IMR-90 (cell line): Measurements from ENCODE around the gene CPN1. TPM values are rescaled to one million over a fixed set of nuclear protein-coding genes. Genes with fewer than 3 reads are reported as not detected.

Experiments
- ATAC-seq: fragments of 200-7000 bp; cut with Tn5 transposase; 2 replicates; pipeline ENCODE4 v1.9.1; 2020; ENCODE audit warnings: low read depth, mild to moderate bottlenecking, moderate library complexity
- BruUV-seq: library from RNA; stranded (reverse); fragments of 400-500 nt; replicated peaks from 2 replicates; lab custom pipeline; 2021; lab: Mats Ljungman, UMichigan
- CTCF ChIA-PET: fragments of 300-600 bp; formaldehyde crosslinking; extraction: SDS; loops from one replicate; lab custom pipeline; 2021; ENCODE audit warnings: antibody characterized with exemption; lab: Yijun Ruan, JAX
- POLR2A ChIA-PET: fragments of 300-600 bp; sonication (Branson Sonifier 250); formaldehyde crosslinking; loops from one replicate; lab custom pipeline; 2022; ENCODE audit warnings: antibody characterized with exemption; ENCODE audit not compliant: unreplicated experiment; lab: Charles Lee
- DNase-seq: peaks from one replicate; pipeline ENCODE4 v3.0.0; 2013
- H2AFZ ChIP-seq: replicated peaks from 2 replicates; pipeline ENCODE3; 2013; ENCODE audit warnings: low read length, mild to moderate bottlenecking; ENCODE audit not compliant: poor library complexity
- H2AK5ac ChIP-seq: 2 replicates; pipeline ENCODE4 v1.6.1; 2013; ENCODE audit warnings: low read depth, low read length, inconsistent platforms
- H2AK9ac ChIP-seq: replicated peaks from 2 replicates; pipeline ENCODE3; 2013; ENCODE audit warnings: mild to moderate bottlenecking, low read depth, low read length, moderate library complexity; ENCODE audit not compliant: poor library complexity
- H2BK120ac ChIP-seq: 2 replicates; pipeline ENCODE4 v1.6.1; 2013; ENCODE audit warnings: low read depth, low read length, inconsistent platforms
- H2BK15ac ChIP-seq: 3 replicates; pipeline ENCODE4 v1.6.1; 2013; ENCODE audit warnings: low read depth, low read length, inconsistent platforms
- H2BK20ac ChIP-seq: 2 replicates; pipeline ENCODE4 v1.6.1; 2013; ENCODE audit warnings: low read depth, mild to moderate bottlenecking, inconsistent platforms, low read length, moderate library complexity
- H2BK5ac ChIP-seq: 2 replicates; pipeline ENCODE4 v1.6.1; 2013; ENCODE audit warnings: mild to moderate bottlenecking, low read depth, low read length, inconsistent platforms; ENCODE audit not compliant: poor library complexity, severe bottlenecking
- H3K14ac ChIP-seq: replicated peaks from 2 replicates; pipeline ENCODE4 v1.6.1; 2013; ENCODE audit warnings: low read depth, low read length, inconsistent platforms
- H3K18ac ChIP-seq: 2 replicates; pipeline ENCODE4 v1.6.1; 2013; ENCODE audit warnings: low read depth, low read length, control low read depth
- H3K23ac ChIP-seq: 2 replicates; pipeline ENCODE4 v1.6.1; 2013; ENCODE audit warnings: low read depth, low read length, inconsistent platforms
- H3K27ac ChIP-seq: 2 replicates; pipeline ENCODE4 v1.5.1; 2013; ENCODE audit warnings: mild to moderate bottlenecking, control low read depth, low read length; ENCODE audit not compliant: insufficient read depth
- H3K27me3 ChIP-seq: 2 replicates; pipeline ENCODE4 v1.6.1; 2013; ENCODE audit warnings: low read length; ENCODE audit not compliant: control insufficient read depth, insufficient read depth
- H3K36me3 ChIP-seq: 2 replicates; pipeline ENCODE4 v1.6.1; 2013; ENCODE audit warnings: low read length, mixed read lengths; ENCODE audit not compliant: control insufficient read depth, insufficient read depth
- H3K4ac ChIP-seq: 2 replicates; pipeline ENCODE4 v1.6.1; 2013; ENCODE audit warnings: low read depth, low read length, inconsistent platforms
- H3K4me1 ChIP-seq: 2 replicates; pipeline ENCODE4 v1.6.1; 2013; ENCODE audit warnings: low read length, mixed read lengths; ENCODE audit not compliant: control insufficient read depth, insufficient read depth
- H3K4me2 ChIP-seq: 2 replicates; pipeline ENCODE4 v1.6.1; 2013; ENCODE audit warnings: low read depth, mild to moderate bottlenecking, control low read depth, low read length, moderate library complexity
- H3K4me3 ChIP-seq: 2 replicates; pipeline ENCODE4 v1.5.1; 2013; ENCODE audit warnings: low read depth, mild to moderate bottlenecking, control low read depth, low read length, moderate library complexity; ENCODE audit not compliant: insufficient read depth
- H3K56ac ChIP-seq: 2 replicates; pipeline ENCODE4 v1.6.1; 2013; ENCODE audit warnings: low read length, inconsistent platforms; ENCODE audit not compliant: insufficient read depth; ENCODE audit errors: extremely low read depth
- H3K79me1 ChIP-seq, 2 experiments: 2 replicates each; pipeline ENCODE4 v1.6.1; 2013; ENCODE audit warnings: low read length in 2 of 2, inconsistent platforms in 1 of 2, low read depth in 1 of 2
- H3K9ac ChIP-seq: 2 replicates; pipeline ENCODE4 v1.6.1; 2013; ENCODE audit warnings: low read depth, low read length, control low read depth
- H3K9me1 ChIP-seq: 2 replicates; pipeline ENCODE4 v1.6.1; 2013; ENCODE audit warnings: low read length, inconsistent platforms; ENCODE audit not compliant: insufficient read depth
- H3K9me3 ChIP-seq: 2 replicates; pipeline ENCODE4 v1.6.1; 2013; ENCODE audit warnings: low read length; ENCODE audit not compliant: control insufficient read depth, insufficient read depth
- H4K20me1 ChIP-seq: 2 replicates; pipeline ENCODE4 v1.6.1; 2013; ENCODE audit warnings: low read length, inconsistent platforms; ENCODE audit not compliant: insufficient read depth
- H4K5ac ChIP-seq: 2 replicates; pipeline ENCODE4 v1.6.1; 2013; ENCODE audit warnings: mild to moderate bottlenecking, low read depth, low read length, control low read depth
- H4K8ac ChIP-seq, 2 experiments: 2 replicates each; pipeline ENCODE4 v1.6.1; 2013; ENCODE audit warnings: low read depth in 2 of 2, low read length in 2 of 2, control low read depth in 1 of 2, inconsistent platforms in 1 of 2
- H4K91ac ChIP-seq: 2 replicates; pipeline ENCODE4 v1.6.1; 2013; ENCODE audit warnings: low read depth, low read length, inconsistent platforms; ENCODE audit not compliant: insufficient read depth
- MXI1 ChIP-seq: IDR thresholded peaks from 2 replicates; pipeline ENCODE4 v1.6.1; 2012; ENCODE audit warnings: low read depth, mild to moderate bottlenecking, low read length, moderate library complexity, borderline replicate concordance
- WGBS, 2 experiments: methylation state at CpG; one replicate each; pipeline versions ENCODE4 v1.1.5 to v1.1.7; 2013; ENCODE audit warnings: missing lambda C conversion rate in 2 of 2; ENCODE audit not compliant: insufficient read length in 1 of 2; ENCODE audit errors: extremely low coverage in 2 of 2; 5-methylcytosine and 5-hydroxymethylcytosine counted together
- dilution Hi-C: fragments of 300-500 bp; cut with HindIII; formaldehyde crosslinking; loops from one replicate; pipeline ENCODE4 v1.14.3; 2018; ENCODE audit warnings: low sequenced_read_pairs; ENCODE audit not compliant: unreplicated experiment
- in situ Hi-C: fragments of 300-500 bp; cut with MboI; formaldehyde crosslinking; loops from 3 replicates; pipeline ENCODE4 v1.14.3; 2019; ENCODE audit warnings: low sequenced_read_pairs, inconsistent platforms, mixed read lengths
- intact Hi-C: fragments of 100-400 bp; cut with micrococcal nuclease; formaldehyde crosslinking; loops from 2 replicates; pipeline ENCODE4 v1.10.0; 2022
- polyA plus RNA-seq, 3 experiments: library from polyadenylated mRNA; depleted of rRNA; stranded (reverse); fragments of >200 nt; gene quantifications; 2 replicates each; pipeline ENCODE4 v1.2.3, GENCODE V29; 2012; ENCODE audit warnings: low replicate concordance in 1 of 3
- total RNA-seq: library from RNA; depleted of rRNA; stranded (reverse); fragments of >200 nt; gene quantifications from 2 replicates; pipeline ENCODE4 v1.2.3, GENCODE V29; 2012

The CPN1 gene
- total and polyA plus RNA-seq, 2 of the 4 experiments (the other 2 are of a cell fraction): not detected

- Histone ChIP-seq H2BK15ac (no peak overlapping the region), H3K56ac (no peak overlapping the region), H3K9me3 (no peaks in the 10 kb centered on the region), H2BK5ac (no peak overlapping the region), H3K18ac (no peak overlapping the region), H4K8ac (no peak overlapping the region), H3K4me2 (no peak overlapping the region), H3K27me3 (peaks cover 10% of the 10 kb centered on the region), H2AK9ac (no peak overlapping the region), H3K27ac (no peak overlapping the region), H2AFZ (no peak overlapping the region), H3K4me1 (no peaks in the 10 kb centered on the region), H3K14ac (no peak overlapping the region), H2AK5ac (no peak overlapping the region), H3K23ac (no peak overlapping the region), H3K9me1 (no peaks in the 10 kb centered on the region), H4K20me1 (no peaks in the 10 kb centered on the region), H2BK120ac (no peak overlapping the region), H2BK20ac (no peak overlapping the region), H4K5ac (no peak overlapping the region), H4K91ac (no peak overlapping the region), H3K79me1 (no peaks in the 10 kb centered on the region), H3K4ac (no peak overlapping the region), H3K9ac (no peak overlapping the region), H3K4me3 (no peak overlapping the region), H3K36me3 (no peaks in the 10 kb centered on the region)
- POLR2A ChIA-PET: interaction anchor here (0.6 kb wide), 1 partner anchor 551 kb away, joined by 4 read pairs; no protein-coding TSS in a partner anchor
- WGBS, 2 experiments: no CpG with 5 or more reads among the region's 9 CpGs
- DNase-seq (no peak), ATAC-seq (no peak)
- in situ Hi-C loops (no loop called here), intact Hi-C loops (no loop called here), dilution Hi-C loops (no loop called here)
- CTCF ChIA-PET: interaction anchor here (1.6 kb wide), 1 partner anchor 11 kb away, joined by 11 read pairs; no protein-coding TSS in a partner anchor
- no TSS peak for BruUV-seq
- TF ChIP-seq MXI1: no peak
These were observed 47.8 kb upstream of the CPN1 start for GRCh38 chr10:100129424-100129823.
